ENCODE measurements around the gene NUP50. TPM values are rescaled to one million over a fixed set of nuclear protein-coding genes. Genes with fewer than 3 reads are reported as not detected.
A peak's percentile ranks its signal among the peaks of the same experiment; 100 is the strongest.

NUP50 gene
- total and polyA plus RNA-seq, 2 of the 13 experiments (the other 11 are each of a cell fraction or from before 2014, with no cell fraction given): 14.2 to 52.4 TPM

- TF ChIP-seq ZNF839 (CRISPR knock-in tag; IDR thresholded peaks at IDR 0.05; ENCODE audit: borderline replicate concordance): 0 out of 2 replicates have a peak, but pooled peaks have one; percentile 58
- TF ChIP-seq ZNF616 (CRISPR knock-in tag; IDR thresholded peaks at IDR 0.05; ENCODE audit: low read depth): no peak
- TF ChIP-seq HES4 (CRISPR knock-in tag; IDR thresholded peaks at IDR 0.05; ENCODE audit: borderline replicate concordance): peak; percentile 92; the same call in 1 of the 2 replicates
- TF ChIP-seq ZBTB37 (CRISPR knock-in tag; IDR thresholded peaks at IDR 0.05): no peak
- TF ChIP-seq HMGA1 (CRISPR knock-in tag; conservative IDR thresholded peaks at IDR 0.05): no peak
- no peak for TF ChIP-seq FOXK2 (IDR thresholded peaks at IDR 0.05)
- peak; percentile 98 for TF ChIP-seq ATF7-NPFF (CRISPR knock-in tag; IDR thresholded peaks at IDR 0.05; ENCODE audit: low read depth)
- TF ChIP-seq SRSF9 (IDR thresholded peaks at IDR 0.05; ENCODE audit: borderline replicate concordance, insufficient read depth, low read depth, low read length, poor library complexity, severe bottlenecking): no peak
- 0 out of 2 replicates have a peak, but pooled peaks have one; percentile 47 for TF ChIP-seq ZNF383 (CRISPR knock-in tag; IDR thresholded peaks at IDR 0.05; ENCODE audit: borderline replicate concordance)
- no peak for TF ChIP-seq NFE2L2 (IDR thresholded peaks at IDR 0.05; ENCODE audit: low read length)
- peak; percentile 93 for TF ChIP-seq ZNF891 (CRISPR knock-in tag; IDR thresholded peaks at IDR 0.05)
- peak; percentile 76 for TF ChIP-seq THAP11 (CRISPR knock-in tag; IDR thresholded peaks at IDR 0.05)
- no peak for TF ChIP-seq ZNF460 (CRISPR knock-in tag; IDR thresholded peaks at IDR 0.05; ENCODE audit: borderline replicate concordance)
- no peak for TF ChIP-seq STAT5B (CRISPR knock-in tag; IDR thresholded peaks at IDR 0.05)
- no peak for TF ChIP-seq ZBTB40 (IDR thresholded peaks at IDR 0.05)
- TF ChIP-seq ZBTB40 (CRISPR knock-in tag; IDR thresholded peaks at IDR 0.05): peak; percentile 79
- TF ChIP-seq ZNF354B (CRISPR knock-in tag; IDR thresholded peaks at IDR 0.05): 0 out of 2 replicates have a peak, but pooled peaks have one; percentile 72
Observed at GRCh38 chr22:45163451-45164269, at the start of gene NUP50 (continued).
